Measurements from ENCODE around the gene RNF208. TPM values are rescaled to one million over a fixed set of nuclear protein-coding genes. Genes with fewer than 3 reads are reported as not detected.

RNF208 gene
- total and polyA plus RNA-seq, 9 of the 15 experiments (the other 6 are each of a cell fraction or from before 2014, with no cell fraction given): 0.15 to 6.9 (median 0.50) TPM; not detected in 2

GRCh38 chr9:137234055-137234697 lies 12.1 kb upstream of the RNF208 start (continued):
- no peak for TF ChIP-seq REST (IDR thresholded peaks at IDR 0.05; ENCODE audit: borderline replicate concordance)
- 0 out of 2 replicates have a peak, but pooled peaks have one; percentile 17 for TF ChIP-seq REST (CRISPR knock-in tag; IDR thresholded peaks at IDR 0.05; ENCODE audit: low read depth)
- TF ChIP-seq TAF9B (IDR thresholded peaks at IDR 0.05; ENCODE audit: partially characterized antibody): no peak
- TF ChIP-seq ZBTB33 (CRISPR knock-in tag; IDR thresholded peaks at IDR 0.05): peak; percentile 92
- no peak for TF ChIP-seq KDM2B (CRISPR knock-in tag; IDR thresholded peaks at IDR 0.05)
- no peak for TF ChIP-seq ZNF212 (CRISPR knock-in tag; IDR thresholded peaks at IDR 0.05)
- TF ChIP-seq KLF13 (tag; IDR thresholded peaks at IDR 0.05; ENCODE audit: borderline replicate concordance, low read depth): no peak
- TF ChIP-seq ZBTB26 (CRISPR knock-in tag; IDR thresholded peaks at IDR 0.05): no peak
- TF ChIP-seq PHB2 (IDR thresholded peaks at IDR 0.05; ENCODE audit: low read depth): no peak
- TF ChIP-seq POLR2G (IDR thresholded peaks at IDR 0.05; ENCODE audit: low read depth, low read length): peak; percentile 70
- 0 out of 2 replicates have a peak, but pooled peaks have one; percentile 15 for TF ChIP-seq MYC (IDR thresholded peaks at IDR 0.05; ENCODE audit: low read depth, low read length)
- TF ChIP-seq MYC (CRISPR knock-in tag; IDR thresholded peaks at IDR 0.05; ENCODE audit: borderline replicate concordance, low read depth): no peak
- TF ChIP-seq BHLHE40 (IDR thresholded peaks at IDR 0.05; ENCODE audit: low read length): no peak
- TF ChIP-seq HDGF (IDR thresholded peaks at IDR 0.05): no peak
- TF ChIP-seq HDAC8 (tag; IDR thresholded peaks at IDR 0.05): no peak
- TF ChIP-seq ZBTB34 (CRISPR knock-in tag; IDR thresholded peaks at IDR 0.05): no peak

Measured in K562 (cell line).